H9 (cell line): ENCODE results near the gene EIF3A. TPM values are rescaled to one million over a fixed set of nuclear protein-coding genes. Genes with fewer than 3 reads are reported as not detected.

Experiments used
- DNase-seq: peaks from one replicate; pipeline ENCODE4 v3.0.0-alpha.2; 2017
- H2AFZ ChIP-seq: one replicate; pipeline ENCODE4 v1.6.1; 2013; ENCODE audit warnings: mild to moderate bottlenecking, low read length, control low read depth, moderate library complexity
- H2AK5ac ChIP-seq: 2 replicates; pipeline ENCODE4 v1.6.1; 2013; ENCODE audit warnings: low read length, control low read depth, mixed read lengths; ENCODE audit not compliant: insufficient read length
- H2BK120ac ChIP-seq: one replicate; pipeline ENCODE4 v1.6.1; 2013; ENCODE audit warnings: low read depth, mild to moderate bottlenecking, low read length, control low read depth, inconsistent platforms; ENCODE audit not compliant: poor library complexity, severe bottlenecking
- H2BK12ac ChIP-seq: 2 replicates; pipeline ENCODE4 v1.6.1; 2013; ENCODE audit warnings: low read length, control low read depth, mixed read lengths, low read depth; ENCODE audit not compliant: insufficient read length
- H2BK15ac ChIP-seq: 2 replicates; pipeline ENCODE4 v1.6.1; 2013; ENCODE audit warnings: low read depth, low read length, control low read depth
- H2BK20ac ChIP-seq: one replicate; pipeline ENCODE4 v1.6.1; 2013; ENCODE audit warnings: low read depth, mild to moderate bottlenecking, low read length, control low read depth, inconsistent platforms; ENCODE audit not compliant: poor library complexity, severe bottlenecking
- H2BK5ac ChIP-seq: 2 replicates; pipeline ENCODE4 v1.6.1; 2013; ENCODE audit warnings: low read length, control low read depth, mixed read lengths; ENCODE audit not compliant: insufficient read length
- H3K14ac ChIP-seq: 2 replicates; pipeline ENCODE4 v1.6.1; 2013; ENCODE audit warnings: low read length, control low read depth; ENCODE audit not compliant: insufficient read depth
- H3K18ac ChIP-seq: 2 replicates; pipeline ENCODE4 v1.6.1; 2013; ENCODE audit warnings: low read depth, mild to moderate bottlenecking, mixed read lengths, low read length, control low read depth; ENCODE audit not compliant: insufficient read length
- H3K23ac ChIP-seq: 2 replicates; pipeline ENCODE4 v1.6.1; 2013; ENCODE audit warnings: low read length, control low read depth, mixed read lengths, low read depth; ENCODE audit not compliant: insufficient read length
- H3K23me2 ChIP-seq: 2 replicates; pipeline ENCODE4 v1.6.1; 2013; ENCODE audit warnings: low read depth, mild to moderate bottlenecking, mixed read lengths, low read length, control low read depth; ENCODE audit not compliant: insufficient read length, poor library complexity, severe bottlenecking
- H3K27ac ChIP-seq: 2 replicates; pipeline ENCODE4 v1.5.1; 2013; ENCODE audit warnings: low read length, control low read depth, mixed read lengths, low read depth; ENCODE audit not compliant: insufficient read length
- H3K27me3 ChIP-seq: 2 replicates; pipeline ENCODE4 v1.6.1; 2013; ENCODE audit warnings: low read length, control low read depth, inconsistent platforms; ENCODE audit not compliant: insufficient read depth
- H3K4ac ChIP-seq: 2 replicates; pipeline ENCODE4 v1.6.1; 2013; ENCODE audit warnings: low read depth, mild to moderate bottlenecking, control low read depth, inconsistent platforms, low read length, moderate library complexity
- H3K4me1 ChIP-seq: 2 replicates; pipeline ENCODE4 v1.6.1; 2013; ENCODE audit warnings: low read length, control low read depth, inconsistent platforms; ENCODE audit not compliant: insufficient read depth
- H3K4me2 ChIP-seq: 2 replicates; pipeline ENCODE4 v1.6.1; 2013; ENCODE audit warnings: low read length, control low read depth, mixed read lengths; ENCODE audit not compliant: insufficient read length, insufficient read depth
- H3K56ac ChIP-seq: 2 replicates; pipeline ENCODE4 v1.6.1; 2013; ENCODE audit warnings: low read depth, mild to moderate bottlenecking, mixed read lengths, low read length, control low read depth; ENCODE audit not compliant: insufficient read length
- H3K79me1 ChIP-seq: 2 replicates; pipeline ENCODE4 v1.6.1; 2013; ENCODE audit warnings: low read depth, mild to moderate bottlenecking, moderate library complexity, low read length, control low read depth, inconsistent platforms; ENCODE audit not compliant: insufficient read depth, poor library complexity, severe bottlenecking
- H3K79me2 ChIP-seq: 2 replicates; pipeline ENCODE4 v1.6.1; 2013; ENCODE audit warnings: low read length, control low read depth, inconsistent platforms; ENCODE audit not compliant: insufficient read depth
- H3K9ac ChIP-seq: 2 replicates; pipeline ENCODE4 v1.6.1; 2013; ENCODE audit warnings: low read length, control low read depth, mixed read lengths; ENCODE audit not compliant: insufficient read length; ENCODE audit errors: extremely low read depth
- H3K9me3 ChIP-seq: one replicate; pipeline ENCODE4 v1.6.1; 2013; ENCODE audit warnings: low read depth, low read length, inconsistent platforms; ENCODE audit not compliant: control insufficient read depth
- H3T11ph ChIP-seq: one replicate; pipeline ENCODE4 v1.6.1; 2013; ENCODE audit warnings: mild to moderate bottlenecking, low read length, control low read depth, inconsistent platforms
- H4K20me1 ChIP-seq: one replicate; pipeline ENCODE4 v1.6.1; 2013; ENCODE audit not compliant: control insufficient read depth, insufficient read length, insufficient read depth
- H4K5ac ChIP-seq: 2 replicates; pipeline ENCODE4 v1.6.1; 2013; ENCODE audit warnings: low read depth, mild to moderate bottlenecking, mixed read lengths, low read length, control low read depth; ENCODE audit not compliant: insufficient read length
- H4K8ac ChIP-seq: replicated peaks from 2 replicates; pipeline ENCODE4 v1.6.1; 2013; ENCODE audit warnings: low read length, control low read depth, mixed read lengths, low read depth; ENCODE audit not compliant: insufficient read length
- H4K91ac ChIP-seq: 2 replicates; pipeline ENCODE4 v1.6.1; 2013; ENCODE audit warnings: low read depth, mild to moderate bottlenecking, moderate library complexity, mixed read lengths, low read length, control low read depth; ENCODE audit not compliant: insufficient read length
- H3K27ac Mint-ChIP-seq, 3 experiments: 2 replicates in 2 of 3; 3 replicates in 1 of 3; pipeline ENCODE4 v1.8.0; 2020 to 2021; ENCODE audit warnings: mixed read lengths in 3 of 3, mild to moderate bottlenecking in 1 of 3, moderate library complexity in 1 of 3
- H3K27me3 Mint-ChIP-seq: 2 replicates; pipeline ENCODE4 v1.8.0; 2021; ENCODE audit warnings: low read depth, mild to moderate bottlenecking, moderate library complexity, mixed read lengths
- H3K36me3 Mint-ChIP-seq, 3 experiments: 2 replicates in 2 of 3; 3 replicates in 1 of 3; pipeline ENCODE4 v1.8.0; 2020 to 2021; ENCODE audit warnings: low read depth in 3 of 3, mixed read lengths in 3 of 3; ENCODE audit not compliant: insufficient read depth in 1 of 3
- H3K4me1 Mint-ChIP-seq, 2 experiments: 2 replicates each; pipeline ENCODE4 v1.8.0; 2020; ENCODE audit warnings: mixed read lengths in 2 of 2
- H3K4me3 Mint-ChIP-seq, 2 experiments: 2 replicates in 1 of 2; 3 replicates in 1 of 2; pipeline ENCODE4 v1.8.0; 2020 to 2021; ENCODE audit warnings: mild to moderate bottlenecking in 2 of 2, mixed read lengths in 2 of 2, moderate library complexity in 1 of 2
- H3K9me3 Mint-ChIP-seq, 2 experiments: 2 replicates in 1 of 2; 3 replicates in 1 of 2; pipeline ENCODE4 v1.8.0; 2020; ENCODE audit warnings: mild to moderate bottlenecking in 2 of 2, mixed read lengths in 2 of 2, moderate library complexity in 1 of 2
- CTCF ChIP-seq: fragments of 200-600 bp; sonication (generic); conservative IDR thresholded peaks from 3 replicates; pipeline ENCODE4 v1.8.0; 2021; ENCODE audit warnings: antibody characterized with exemption, mild to moderate bottlenecking
- WGBS: extraction: QIAGEN DNeasy Blood & Tissue Kit; methylation state at CpG from one replicate; pipeline ENCODE4 v1.1.7; 2013; ENCODE audit warnings: missing lambda C conversion rate, low lambda C conversion rate, mixed read lengths; ENCODE audit not compliant: insufficient read length; ENCODE audit errors: extremely low coverage; 5-methylcytosine and 5-hydroxymethylcytosine counted together
- total RNA-seq: library from RNA; stranded (reverse); gene quantifications from 2 replicates; pipeline ENCODE4 v1.2.1, GENCODE V29; 2021

EIF3A gene
- total RNA-seq, 1 experiment from 2014 or later = 206 TPM

- Histone ChIP-seq H3K9ac (no peak overlapping the region), H3K23ac (no peak overlapping the region), H3K27me3 (no peaks in the 10 kb centered on the region), H2BK12ac (no peak overlapping the region), H2AFZ (no peak overlapping the region), H2BK20ac (no peak overlapping the region), H3K4me2 (no peak overlapping the region), H3K18ac (no peak overlapping the region), H3T11ph (no peak overlapping the region), H3K23me2 (no peaks in the 10 kb centered on the region), H4K20me1 (no peaks in the 10 kb centered on the region), H2BK5ac (no peak overlapping the region), H2AK5ac (no peak overlapping the region), H3K27ac (no peak overlapping the region), H4K5ac (no peak overlapping the region), H3K4me1 (no peaks in the 10 kb centered on the region), H4K91ac (no peak overlapping the region), H3K14ac (no peak overlapping the region), H4K8ac (no peak overlapping the region), H3K79me2 (no peaks in the 10 kb centered on the region), H3K56ac (no peak overlapping the region), H2BK120ac (no peak overlapping the region), H3K9me3 (no peaks in the 10 kb centered on the region), H3K79me1 (no peaks in the 10 kb centered on the region), H3K4ac (no peak overlapping the region), H2BK15ac (no peak overlapping the region)
- DNase-seq = no peak
- no peak for TF ChIP-seq CTCF
- WGBS = no CpG with 5 or more reads among the region's 4 CpGs
- Mint-ChIP-seq H3K27me3 (peaks cover 4% of the 10 kb centered on the region; the same call in 1 of the 2 replicates), H3K36me3 (no peaks in the 10 kb centered on the region), H3K4me3 (no peak overlapping the region), H3K4me1 (peaks cover 8 to 10% of the 10 kb centered on the region in 2 experiments), H3K27ac (no peak overlapping the region), H3K9me3 (no peaks in the 10 kb centered on the region; a peak in 1 of 5 replicates)
Measured at GRCh38 chr10:119007211-119007574, 73.4 kb downstream of the EIF3A start.
